OCI-LY1 (cell line): ENCODE measurements around the gene KIF13A.
"Not testable (repeated sequence)": the region's sequence is repeated elsewhere in the genome, so short reads cannot be mapped to it uniquely, and the experiment has no call there.

Experiments
- EZH2 ChIP-seq: fragments of 200-600 bp; sonication (generic), shearing (Covaris generic); IDR thresholded peaks from 2 replicates; pipeline ENCODE4 v1.8.0; 2017; ENCODE audit warnings: borderline replicate concordance, mixed run types, mild to moderate bottlenecking, antibody characterized with exemption, low read length, moderate library complexity, mixed read lengths
- TF ChIP-seq, protein P1 (sequence below): fragments of 200-600 bp; sonication (generic), shearing (Covaris generic); IDR thresholded peaks from 2 replicates; pipeline ENCODE4 v1.5.1; 2017; ENCODE audit warnings: mild to moderate bottlenecking, antibody characterized with exemption, low read length, moderate library complexity, mixed read lengths

- TF ChIP-seq, protein P1, sequence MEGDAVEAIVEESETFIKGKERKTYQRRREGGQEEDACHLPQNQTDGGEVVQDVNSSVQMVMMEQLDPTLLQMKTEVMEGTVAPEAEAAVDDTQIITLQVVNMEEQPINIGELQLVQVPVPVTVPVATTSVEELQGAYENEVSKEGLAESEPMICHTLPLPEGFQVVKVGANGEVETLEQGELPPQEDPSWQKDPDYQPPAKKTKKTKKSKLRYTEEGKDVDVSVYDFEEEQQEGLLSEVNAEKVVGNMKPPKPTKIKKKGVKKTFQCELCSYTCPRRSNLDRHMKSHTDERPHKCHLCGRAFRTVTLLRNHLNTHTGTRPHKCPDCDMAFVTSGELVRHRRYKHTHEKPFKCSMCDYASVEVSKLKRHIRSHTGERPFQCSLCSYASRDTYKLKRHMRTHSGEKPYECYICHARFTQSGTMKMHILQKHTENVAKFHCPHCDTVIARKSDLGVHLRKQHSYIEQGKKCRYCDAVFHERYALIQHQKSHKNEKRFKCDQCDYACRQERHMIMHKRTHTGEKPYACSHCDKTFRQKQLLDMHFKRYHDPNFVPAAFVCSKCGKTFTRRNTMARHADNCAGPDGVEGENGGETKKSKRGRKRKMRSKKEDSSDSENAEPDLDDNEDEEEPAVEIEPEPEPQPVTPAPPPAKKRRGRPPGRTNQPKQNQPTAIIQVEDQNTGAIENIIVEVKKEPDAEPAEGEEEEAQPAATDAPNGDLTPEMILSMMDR: not testable (repeated sequence)
- not testable (repeated sequence) for TF ChIP-seq EZH2
These were observed 23.1 kb upstream of the KIF13A start for GRCh38 chr6:18010540-18010939.
